Heart right ventricle (tissue), 16 donors: ENCODE results near the gene FZR1. TPM values are rescaled to one million over a fixed set of nuclear protein-coding genes. Genes with fewer than 3 reads are reported as not detected.

ENCODE experiments used
- ATAC-seq, 8 donors: fragments of 200-7000 bp; cut with Tn5 transposase; one replicate each; pipeline ENCODE4 v1.9.1; 2020; ENCODE audit warnings: mild to moderate bottlenecking in 8 of 8, moderate library complexity in 8 of 8, moderate number of reproducible peaks in 1 of 8
- DNase-seq, 2 donors: peaks; one replicate each; pipeline ENCODE4 v3.0.0-alpha.2; 2020
- H3K27ac ChIP-seq, 10 donors: fragments of 200-600 bp; sonication (generic) in 2 of 10; one replicate each; pipeline versions ENCODE4 v1.5.0 to v1.8.0; 2020 to 2022; ENCODE audit warnings: mild to moderate bottlenecking in 3 of 10
- H3K27me3 ChIP-seq, 7 donors: fragments of 200-600 bp; one replicate each; pipeline ENCODE4 v1.8.0; 2021 to 2022; ENCODE audit warnings: mild to moderate bottlenecking in 2 of 7
- H3K36me3 ChIP-seq, 9 donors: fragments of 200-600 bp; sonication (generic) in 1 of 9; one replicate each; pipeline versions ENCODE4 v1.5.0 to v1.8.0; 2020 to 2022; ENCODE audit warnings: mild to moderate bottlenecking in 2 of 9
- H3K4me1 ChIP-seq, 9 donors: fragments of 200-600 bp; sonication (generic) in 1 of 9; one replicate each; pipeline versions ENCODE4 v1.5.0 to v1.8.0; 2020 to 2022; ENCODE audit warnings: mild to moderate bottlenecking in 4 of 9
- H3K4me3 ChIP-seq, 10 donors: fragments of 200-600 bp; sonication (generic) in 2 of 10; one replicate each; pipeline versions ENCODE4 v1.5.0 to v1.8.0; 2020 to 2022; ENCODE audit warnings: mild to moderate bottlenecking in 7 of 10, moderate library complexity in 2 of 10
- H3K9me3 ChIP-seq, 11 donors: fragments of 200-600 bp in 10 of 11; sonication (generic) in 2 of 11; one replicate each; pipeline versions ENCODE4 v1.5.0 to v1.8.0; 2013 to 2022; ENCODE audit warnings: mild to moderate bottlenecking in 2 of 11, control low read depth in 1 of 11, moderate library complexity in 1 of 11
- WGBS, 2 donors: extraction: QIAGEN DNeasy Blood & Tissue Kit; methylation state at CpG; one replicate each; pipeline ENCODE4 v1.1.7; 2013; ENCODE audit warnings: inconsistent platforms in 1 of 2; 5-methylcytosine and 5-hydroxymethylcytosine counted together
- intact Hi-C, 10 donors: fragments of 100-400 bp; cut with DNase I; formaldehyde crosslinking; loops; one replicate each; pipeline versions ENCODE4 v1.11.1 to v1.14.2; 2022
- polyA plus RNA-seq, 2 donors: library from polyadenylated mRNA; stranded (reverse); fragments of 200-250 nt; gene quantifications; one replicate each; pipeline ENCODE4 v1.2.3, GENCODE V29; 2013
- total RNA-seq, 10 donors: library from RNA; stranded (reverse); fragmentation: NEBNext Ultra II Directional in 3 of 10; extraction: Animal tissue kit (Norgen Biotek cat#: 25700) in 3 of 10; gene quantifications; one replicate each; pipeline versions ENCODE4 v1.2.1 to v1.2.4, GENCODE V29; 2021 to 2023
- TF ChIP-seq, protein P1 (sequence below), 9 donors: fragments of 200-600 bp; sonication (generic) in 2 of 9; IDR thresholded peaks; one replicate each; pipeline versions ENCODE4 v1.5.0 to v1.8.0; 2021 to 2022; ENCODE audit warnings: antibody characterized with exemption in 9 of 9, mild to moderate bottlenecking in 5 of 9, moderate library complexity in 1 of 9
- donor health status: Arrhythmogenic right ventricular cardiomyopathy.
- donor health status: ischemic (EF 13 %, LVEDD 7.1; RV severe dilation, severe dysfunction).
- donor health status: healthy with polysubstance abuse.
- donor health status: DM: no; HTN: yes; CAD: no.
- donor health status: DM: no; HTN: no; CAD: no.
- donor health status: ischemic (EF 25% LVEDD 6.9; RV normal size, moderate dysfunction).
- donor health status: ischemic (EF 25% LVEDD 5.7; RV mildly dilated, moderate dysfunction).
- donor health status: healthy.
- donor health status: DM: yes; HTN: yes; CAD: no.
- donor health status: Ischemic cardiomyopathy.
- donor health status: ischemic (EF 35%, LVEDD 5.7; RV mildly dilated, moderate dysfunction).
- donor health status: nonischemic (EF 11% LVEDD 7.7; RV severe dilation, severe dysfunction).
- donor health status: DM: yes; HTN: yes; CAD: no.
- donor health status: PGD.
- donor health status: ischemic (EF 29% LVEDD 5.4; RV normal size, mild dysfunction).
- donor health status: nonischemic (EF 23%, LVEDD 6.1; RV moderate dilation, normal function).

FZR1 gene
- total and polyA plus RNA-seq, 12 donors, result 13.5 to 30.8 (median 24.7) TPM

DNA sequence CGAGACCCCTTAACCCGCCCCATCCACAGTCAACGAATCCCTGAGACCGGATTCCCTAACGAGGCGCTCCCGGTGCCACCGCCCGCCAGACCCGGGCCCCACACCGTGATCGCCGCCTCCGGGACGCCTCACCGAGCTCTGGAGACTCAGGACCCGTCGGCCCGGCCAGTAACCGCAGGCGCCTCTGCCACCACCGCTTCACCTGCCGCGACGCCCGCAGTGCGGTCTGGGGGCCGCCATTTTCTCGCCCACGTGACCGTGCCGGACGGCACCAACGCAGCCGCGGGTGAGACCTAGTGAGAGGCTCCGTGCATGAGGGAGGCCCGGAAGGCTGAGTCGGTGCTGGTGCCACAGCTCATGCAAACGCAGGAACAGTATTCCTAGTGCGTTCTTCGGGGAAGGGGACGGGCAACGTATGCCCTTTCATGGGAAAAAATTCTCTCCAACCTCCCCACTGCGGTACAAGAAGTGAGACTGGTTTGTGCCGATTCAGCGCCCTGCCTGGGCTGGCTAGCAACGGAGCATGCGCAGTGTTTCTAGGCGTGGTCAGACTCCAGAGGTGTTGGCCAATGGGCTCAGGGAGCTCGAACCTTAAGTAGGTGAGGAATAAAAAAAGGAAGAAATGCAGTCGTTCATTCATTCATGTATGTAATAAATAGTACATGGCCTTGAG, 5.5 kb upstream of the FZR1 start, which contains the start of gene DOHH:
TSS of gene DOHH (minus strand) at position 246 of the 673 bp plus-strand sequence. CDS start 3,860 bp downstream, outside the sequence.
- Histone ChIP-seq H3K4me3 (peak within 1 kb of the TSS; percentile 81 to 100 (median 91)), H3K9me3 (no peaks in the 10 kb centered on the region), H3K4me1 (peaks cover 0 to 24% (median 17%) of the 10 kb centered on the region in 9 donors), H3K27ac (peak within 1 kb of the TSS; percentile 91 to 99 (median 96)), H3K36me3 (peaks cover 0 to 19% (median 10%) of the 10 kb centered on the region in 9 donors), H3K27me3 (no peaks in the 10 kb centered on the region)
- 0% methylated on average over 52 of the region's 52 CpGs for WGBS, 2 donors
- intact Hi-C loops, result loop anchor here in 1 of 10 donors (10.0 kb wide), 1 partner anchor 1566 kb away; no protein-coding TSS in a partner anchor
- peak; percentile 91 to 98 (median 96) for ATAC-seq
- peak; percentile 95 to 96 for DNase-seq
- TF ChIP-seq, protein P1, sequence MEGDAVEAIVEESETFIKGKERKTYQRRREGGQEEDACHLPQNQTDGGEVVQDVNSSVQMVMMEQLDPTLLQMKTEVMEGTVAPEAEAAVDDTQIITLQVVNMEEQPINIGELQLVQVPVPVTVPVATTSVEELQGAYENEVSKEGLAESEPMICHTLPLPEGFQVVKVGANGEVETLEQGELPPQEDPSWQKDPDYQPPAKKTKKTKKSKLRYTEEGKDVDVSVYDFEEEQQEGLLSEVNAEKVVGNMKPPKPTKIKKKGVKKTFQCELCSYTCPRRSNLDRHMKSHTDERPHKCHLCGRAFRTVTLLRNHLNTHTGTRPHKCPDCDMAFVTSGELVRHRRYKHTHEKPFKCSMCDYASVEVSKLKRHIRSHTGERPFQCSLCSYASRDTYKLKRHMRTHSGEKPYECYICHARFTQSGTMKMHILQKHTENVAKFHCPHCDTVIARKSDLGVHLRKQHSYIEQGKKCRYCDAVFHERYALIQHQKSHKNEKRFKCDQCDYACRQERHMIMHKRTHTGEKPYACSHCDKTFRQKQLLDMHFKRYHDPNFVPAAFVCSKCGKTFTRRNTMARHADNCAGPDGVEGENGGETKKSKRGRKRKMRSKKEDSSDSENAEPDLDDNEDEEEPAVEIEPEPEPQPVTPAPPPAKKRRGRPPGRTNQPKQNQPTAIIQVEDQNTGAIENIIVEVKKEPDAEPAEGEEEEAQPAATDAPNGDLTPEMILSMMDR (IDR thresholded peaks at IDR 0.05), result no peak

DNA sequence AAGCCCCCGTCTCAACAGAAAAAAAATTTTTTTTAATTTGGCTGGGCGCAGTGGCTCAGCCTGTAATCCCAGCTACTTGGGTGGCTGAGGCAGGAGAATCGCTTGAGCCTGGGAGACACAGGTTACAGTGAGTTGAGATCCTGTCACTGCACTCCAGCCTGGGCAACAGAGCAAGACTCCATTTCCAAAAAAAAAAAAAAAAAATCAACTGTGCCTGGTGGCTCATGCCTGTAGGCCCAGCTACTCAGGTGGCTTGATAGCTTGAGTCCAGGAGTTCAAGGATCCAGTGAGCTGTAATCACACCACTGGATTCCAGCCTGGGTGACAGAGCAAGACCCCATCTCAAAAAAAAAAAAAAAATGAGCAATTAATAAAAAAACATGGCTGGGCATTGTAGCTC, 4.3 kb upstream of the FZR1 start:
- intact Hi-C loops, result loop anchor here in 1 of 10 donors (10.0 kb wide), 1 partner anchor 1567 kb away; no protein-coding TSS in a partner anchor
- H3K36me3 ChIP-seq, result peaks cover 0 to 7% (median 0%) of the 10 kb centered on the region in 9 donors

GRCh38 chr19:3503036-3503572, 3.0 kb upstream of the FZR1 start:
- 74 to 75% methylated on average over 13 of the region's 13 CpGs for WGBS, 2 donors
- no peaks in the 10 kb centered on the region for H3K36me3 ChIP-seq
- no peak overlapping the region for H3K27ac ChIP-seq
- no peak for DNase-seq
- no peak overlapping the region for H3K4me3 ChIP-seq
- TF ChIP-seq, protein P1 (IDR thresholded peaks at IDR 0.05), result no peak
- peaks cover 4 to 39% (median 31%) of the 10 kb centered on the region in 9 donors for H3K4me1 ChIP-seq
- H3K27me3 ChIP-seq, result no peaks in the 10 kb centered on the region
- intact Hi-C loops, result loop anchor here in 1 of 10 donors (10.0 kb wide), 1 partner anchor 1568 kb away; no protein-coding TSS in a partner anchor
- no peak for ATAC-seq
- no peaks in the 10 kb centered on the region for H3K9me3 ChIP-seq

More for the DNA sequence above, 4.3 kb upstream of the FZR1 start:
- Histone ChIP-seq H3K27me3 (no peaks in the 10 kb centered on the region), H3K9me3 (no peaks in the 10 kb centered on the region), H3K4me3 (no peak overlapping the region), H3K27ac (no peak overlapping the region), H3K4me1 (peaks cover 0 to 27% (median 23%) of the 10 kb centered on the region in 9 donors)
- ATAC-seq, result no peak
- no peak for DNase-seq
- TF ChIP-seq, protein P1 (IDR thresholded peaks at IDR 0.05), result no peak
- 89 to 90% methylated on average over 3 of the region's 3 CpGs for WGBS, 2 donors

DNA sequence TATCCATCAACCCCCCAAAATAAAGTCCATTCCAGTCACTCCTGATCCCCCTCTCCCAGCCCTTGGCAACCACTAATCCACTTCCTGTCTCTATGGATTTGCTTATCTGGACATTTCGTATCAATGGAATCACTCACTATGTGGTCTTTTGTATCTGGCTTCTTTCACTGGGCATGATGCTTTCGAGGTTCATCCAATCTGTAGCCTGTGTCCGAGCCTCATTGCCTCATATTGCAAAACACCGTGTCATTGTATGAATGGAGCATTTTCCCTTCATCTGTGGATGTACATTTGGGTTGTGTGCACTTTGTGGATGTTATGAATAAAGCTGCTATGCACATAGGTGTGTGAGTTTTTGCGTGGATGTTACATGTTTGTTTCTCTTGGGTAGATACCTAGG, 1.4 kb upstream of the FZR1 start:
- DNase-seq (no peak), ATAC-seq (no peak)
- TF ChIP-seq, protein P1 (IDR thresholded peaks at IDR 0.05), result no peak
- 72 to 78% methylated on average over 5 of the region's 5 CpGs for WGBS, 2 donors
- Histone ChIP-seq H3K4me1 (peaks cover 4 to 44% (median 32%) of the 10 kb centered on the region in 9 donors), H3K4me3 (no peak overlapping the region), H3K9me3 (no peaks in the 10 kb centered on the region), H3K36me3 (peaks cover 0 to 12% (median 0%) of the 10 kb centered on the region in 9 donors), H3K27me3 (no peaks in the 10 kb centered on the region), H3K27ac (no peak overlapping the region)
- intact Hi-C loops, result loop anchor here in 1 of 10 donors (10.0 kb wide), 1 partner anchor 1570 kb away; no protein-coding TSS in a partner anchor
